Measurements from ENCODE around the gene ARL2BP.

Gene ARL2BP

DNA sequence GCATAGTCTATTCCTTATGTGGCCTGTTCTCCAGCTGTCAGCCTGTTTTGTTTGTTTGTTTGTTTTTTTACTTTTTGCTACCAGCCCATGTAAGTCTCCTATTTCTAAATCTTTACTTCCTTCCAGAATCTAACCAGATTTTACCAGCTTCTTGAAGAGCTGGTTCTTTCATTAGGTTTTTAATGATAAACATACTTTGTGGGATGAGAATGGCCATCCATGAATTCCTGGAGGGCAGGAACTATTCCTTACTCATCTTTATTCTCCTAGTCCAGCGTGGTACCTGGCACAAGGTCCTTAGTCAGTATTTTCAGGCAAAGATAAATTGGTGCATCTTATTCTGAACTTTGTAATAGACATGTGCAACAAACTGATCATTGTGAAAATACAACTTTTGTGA, 41.6 kb upstream of the ARL2BP start:
- TF ChIP-seq TAF1 (IDR thresholded peaks at IDR 0.05; ENCODE audit: low read depth) (no peak), ZBTB7A (IDR thresholded peaks at IDR 0.05; ENCODE audit: low read depth) (no peak), RAD21 (IDR thresholded peaks at IDR 0.05; ENCODE audit: low read depth) (no peak), CEBPB (IDR thresholded peaks at IDR 0.05) (no peak), EGR1 (IDR thresholded peaks at IDR 0.05) (no peak), FOXM1 (IDR thresholded peaks at IDR 0.05; ENCODE audit: borderline replicate concordance, low read depth) (no peak), CREB1 (IDR thresholded peaks at IDR 0.05; ENCODE audit: low read depth) (no peak), TCF12 (IDR thresholded peaks at IDR 0.05; ENCODE audit: low read depth) (no peak), YY1 (IDR thresholded peaks at IDR 0.05; ENCODE audit: low read depth) (no peak), NFIC (IDR thresholded peaks at IDR 0.05) (no peak), TEAD4 (IDR thresholded peaks at IDR 0.05) (no peak)
- TF ChIP-seq, protein P1, sequence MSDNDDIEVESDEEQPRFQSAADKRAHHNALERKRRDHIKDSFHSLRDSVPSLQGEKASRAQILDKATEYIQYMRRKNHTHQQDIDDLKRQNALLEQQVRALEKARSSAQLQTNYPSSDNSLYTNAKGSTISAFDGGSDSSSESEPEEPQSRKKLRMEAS (IDR thresholded peaks at IDR 0.05) = no peak
- TF ChIP-seq, protein P2, sequence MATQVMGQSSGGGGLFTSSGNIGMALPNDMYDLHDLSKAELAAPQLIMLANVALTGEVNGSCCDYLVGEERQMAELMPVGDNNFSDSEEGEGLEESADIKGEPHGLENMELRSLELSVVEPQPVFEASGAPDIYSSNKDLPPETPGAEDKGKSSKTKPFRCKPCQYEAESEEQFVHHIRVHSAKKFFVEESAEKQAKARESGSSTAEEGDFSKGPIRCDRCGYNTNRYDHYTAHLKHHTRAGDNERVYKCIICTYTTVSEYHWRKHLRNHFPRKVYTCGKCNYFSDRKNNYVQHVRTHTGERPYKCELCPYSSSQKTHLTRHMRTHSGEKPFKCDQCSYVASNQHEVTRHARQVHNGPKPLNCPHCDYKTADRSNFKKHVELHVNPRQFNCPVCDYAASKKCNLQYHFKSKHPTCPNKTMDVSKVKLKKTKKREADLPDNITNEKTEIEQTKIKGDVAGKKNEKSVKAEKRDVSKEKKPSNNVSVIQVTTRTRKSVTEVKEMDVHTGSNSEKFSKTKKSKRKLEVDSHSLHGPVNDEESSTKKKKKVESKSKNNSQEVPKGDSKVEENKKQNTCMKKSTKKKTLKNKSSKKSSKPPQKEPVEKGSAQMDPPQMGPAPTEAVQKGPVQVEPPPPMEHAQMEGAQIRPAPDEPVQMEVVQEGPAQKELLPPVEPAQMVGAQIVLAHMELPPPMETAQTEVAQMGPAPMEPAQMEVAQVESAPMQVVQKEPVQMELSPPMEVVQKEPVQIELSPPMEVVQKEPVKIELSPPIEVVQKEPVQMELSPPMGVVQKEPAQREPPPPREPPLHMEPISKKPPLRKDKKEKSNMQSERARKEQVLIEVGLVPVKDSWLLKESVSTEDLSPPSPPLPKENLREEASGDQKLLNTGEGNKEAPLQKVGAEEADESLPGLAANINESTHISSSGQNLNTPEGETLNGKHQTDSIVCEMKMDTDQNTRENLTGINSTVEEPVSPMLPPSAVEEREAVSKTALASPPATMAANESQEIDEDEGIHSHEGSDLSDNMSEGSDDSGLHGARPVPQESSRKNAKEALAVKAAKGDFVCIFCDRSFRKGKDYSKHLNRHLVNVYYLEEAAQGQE (IDR thresholded peaks at IDR 0.05; ENCODE audit: low read depth) = no peak

DNA sequence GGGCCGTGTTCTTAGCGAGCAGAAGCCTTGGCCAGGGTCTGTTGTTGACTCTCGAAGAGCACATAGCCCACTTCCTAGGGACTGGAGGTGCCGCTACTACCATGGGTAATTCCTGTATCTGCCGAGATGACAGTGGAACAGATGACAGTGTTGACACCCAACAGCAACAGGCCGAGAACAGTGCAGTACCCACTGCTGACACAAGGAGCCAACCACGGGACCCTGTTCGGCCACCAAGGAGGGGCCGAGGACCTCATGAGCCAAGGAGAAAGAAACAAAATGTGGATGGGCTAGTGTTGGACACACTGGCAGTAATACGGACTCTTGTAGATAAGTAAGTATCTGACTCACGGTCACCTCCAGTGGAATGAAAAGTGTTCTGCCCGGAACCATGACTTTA, 40.4 kb upstream of the ARL2BP start:
- TF ChIP-seq EP300 (IDR thresholded peaks at IDR 0.05; ENCODE audit: borderline replicate concordance) (no peak), NFIC (IDR thresholded peaks at IDR 0.05) (no peak), ZBTB7A (IDR thresholded peaks at IDR 0.05; ENCODE audit: low read depth) (no peak), YY1 (IDR thresholded peaks at IDR 0.05; ENCODE audit: low read depth) (no peak), CREB1 (IDR thresholded peaks at IDR 0.05; ENCODE audit: low read depth) (no peak), TCF12 (IDR thresholded peaks at IDR 0.05; ENCODE audit: low read depth) (no peak), RAD21 (IDR thresholded peaks at IDR 0.05; ENCODE audit: low read depth) (no peak)
- TF ChIP-seq, protein P1 (IDR thresholded peaks at IDR 0.05) = no peak

DNA sequence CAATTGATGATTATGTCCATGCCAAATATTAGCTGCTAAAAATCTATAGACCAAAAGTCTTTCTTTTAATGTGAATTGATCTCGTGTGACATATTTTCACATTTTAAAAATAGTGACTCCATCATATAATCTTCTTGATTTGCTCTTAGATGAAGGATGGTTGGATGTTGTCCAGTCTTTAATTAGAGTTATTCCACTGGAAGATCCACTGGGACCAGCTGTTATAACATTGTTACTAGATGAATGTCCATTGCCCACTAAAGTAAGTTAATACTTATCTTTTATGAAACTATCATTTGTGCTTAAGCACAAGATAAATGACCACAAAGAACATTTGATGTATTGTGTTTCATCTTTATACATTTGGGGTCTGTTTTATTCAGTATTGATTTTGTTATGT, 36.1 kb upstream of the ARL2BP start:
- TF ChIP-seq ZBTB7A (IDR thresholded peaks at IDR 0.05; ENCODE audit: low read depth) (no peak), CREB1 (IDR thresholded peaks at IDR 0.05; ENCODE audit: low read depth) (no peak), FOXM1 (IDR thresholded peaks at IDR 0.05; ENCODE audit: borderline replicate concordance, low read depth) (no peak), TCF12 (IDR thresholded peaks at IDR 0.05; ENCODE audit: low read depth) (no peak), CEBPB (IDR thresholded peaks at IDR 0.05) (no peak), EGR1 (IDR thresholded peaks at IDR 0.05) (no peak), TAF1 (IDR thresholded peaks at IDR 0.05; ENCODE audit: low read depth) (no peak), EP300 (IDR thresholded peaks at IDR 0.05; ENCODE audit: borderline replicate concordance) (no peak), NFIC (IDR thresholded peaks at IDR 0.05) (no peak), YY1 (IDR thresholded peaks at IDR 0.05; ENCODE audit: low read depth) (no peak)
- TF ChIP-seq, protein P3, sequence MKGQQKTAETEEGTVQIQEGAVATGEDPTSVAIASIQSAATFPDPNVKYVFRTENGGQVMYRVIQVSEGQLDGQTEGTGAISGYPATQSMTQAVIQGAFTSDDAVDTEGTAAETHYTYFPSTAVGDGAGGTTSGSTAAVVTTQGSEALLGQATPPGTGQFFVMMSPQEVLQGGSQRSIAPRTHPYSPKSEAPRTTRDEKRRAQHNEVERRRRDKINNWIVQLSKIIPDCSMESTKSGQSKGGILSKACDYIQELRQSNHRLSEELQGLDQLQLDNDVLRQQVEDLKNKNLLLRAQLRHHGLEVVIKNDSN (IDR thresholded peaks at IDR 0.05) = no peak

DNA sequence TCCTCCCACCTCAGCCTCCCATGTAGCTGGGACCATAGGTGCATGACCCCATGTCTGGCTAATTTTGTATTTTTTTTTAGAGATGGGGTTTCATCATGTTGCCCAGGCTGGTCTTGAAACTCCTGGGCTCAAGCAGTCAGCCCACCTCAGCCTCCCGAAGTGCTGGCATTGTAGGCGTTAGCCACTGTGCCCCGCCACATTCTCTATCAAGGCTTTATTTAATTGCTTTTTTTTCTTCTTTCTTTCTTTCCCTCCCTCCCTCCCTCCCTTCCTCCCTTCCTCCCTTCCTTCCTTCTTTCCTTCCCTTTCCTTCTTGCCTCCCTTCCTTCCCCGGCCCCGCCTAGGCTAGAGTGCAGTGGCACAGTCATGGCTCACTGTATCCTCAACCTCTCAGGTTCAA, 35.3 kb upstream of the ARL2BP start:
- TF ChIP-seq, protein P3 (IDR thresholded peaks at IDR 0.05) = no peak
- TF ChIP-seq TCF12 (IDR thresholded peaks at IDR 0.05; ENCODE audit: low read depth) (no peak), RAD21 (IDR thresholded peaks at IDR 0.05; ENCODE audit: low read depth) (no peak), EP300 (IDR thresholded peaks at IDR 0.05; ENCODE audit: borderline replicate concordance) (no peak), ZBTB7A (IDR thresholded peaks at IDR 0.05; ENCODE audit: low read depth) (no peak), CEBPB (IDR thresholded peaks at IDR 0.05) (no peak)
- TF ChIP-seq, protein P2 (IDR thresholded peaks at IDR 0.05; ENCODE audit: low read depth) = no peak

DNA sequence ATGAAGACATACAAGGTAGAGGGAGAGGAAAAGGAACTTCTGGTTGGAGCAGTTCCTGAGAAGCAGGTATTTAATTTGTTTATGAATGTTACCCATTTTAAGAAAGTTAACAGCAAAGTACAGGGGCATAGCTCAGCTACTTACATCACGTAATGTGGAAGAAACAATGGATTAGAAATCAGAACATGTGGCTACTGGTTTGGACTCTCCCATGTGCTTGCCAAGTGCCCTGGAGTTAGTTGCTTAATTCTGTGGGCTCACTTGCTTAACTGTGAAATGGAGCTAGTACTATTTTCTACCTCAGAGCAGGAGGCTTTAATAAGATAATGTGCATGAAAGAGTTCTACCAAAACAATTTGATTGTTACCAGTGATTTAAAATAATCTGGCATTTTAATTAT, 31.6 kb upstream of the ARL2BP start:
- TF ChIP-seq TEAD4 (IDR thresholded peaks at IDR 0.05) = no peak

DNA sequence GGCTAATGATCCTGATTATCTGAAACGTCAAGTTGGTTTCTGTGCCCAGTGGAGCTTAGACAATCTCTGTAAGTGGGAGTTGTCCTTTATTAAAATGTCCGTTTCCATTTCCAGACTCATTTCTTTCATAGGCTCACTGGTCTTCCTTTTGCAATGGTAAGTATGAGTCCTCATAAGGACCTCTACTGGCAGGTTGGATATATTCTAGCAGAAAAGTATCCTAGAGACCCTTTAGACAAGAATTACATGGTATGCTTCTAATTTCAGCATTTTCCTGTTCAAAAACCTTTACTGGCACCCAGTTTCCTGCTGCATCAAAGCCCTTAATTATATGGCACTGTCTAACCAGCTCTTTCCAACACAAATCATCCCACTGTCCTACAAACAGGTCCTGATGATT, 28.1 kb upstream of the ARL2BP start:
- TF ChIP-seq EGR1 (IDR thresholded peaks at IDR 0.05) (no peak), EP300 (IDR thresholded peaks at IDR 0.05; ENCODE audit: borderline replicate concordance) (no peak), CREB1 (IDR thresholded peaks at IDR 0.05; ENCODE audit: low read depth) (no peak), NFIC (IDR thresholded peaks at IDR 0.05) (no peak), YY1 (IDR thresholded peaks at IDR 0.05; ENCODE audit: low read depth) (no peak), TEAD4 (IDR thresholded peaks at IDR 0.05) (no peak)
- TF ChIP-seq, protein P1 (IDR thresholded peaks at IDR 0.05) = no peak
- TF ChIP-seq, protein P3 (IDR thresholded peaks at IDR 0.05) = no peak

Data from Ishikawa (cell line).